Lung microvascular endothelial cell (primary cell): Measurements from ENCODE around the gene C16orf87. TPM values are rescaled to one million over a fixed set of nuclear protein-coding genes. Genes with fewer than 3 reads are reported as not detected.

Experiments used
- DNase-seq, 2 donors: peaks; one replicate each; pipeline versions ENCODE4 v3.0.0 to v3.0.0-alpha.2; 2010; ENCODE audit warnings: low read depth in 2 of 2
- total RNA-seq: library from RNA; depleted of rRNA; stranded (reverse); fragments of >200 nt; gene quantifications from 2 replicates; pipeline ENCODE4 v1.2.1, GENCODE V29; 2014

The C16orf87 gene
- total RNA-seq, 1 donor from 2014 or later = 8.9 TPM

DNA sequence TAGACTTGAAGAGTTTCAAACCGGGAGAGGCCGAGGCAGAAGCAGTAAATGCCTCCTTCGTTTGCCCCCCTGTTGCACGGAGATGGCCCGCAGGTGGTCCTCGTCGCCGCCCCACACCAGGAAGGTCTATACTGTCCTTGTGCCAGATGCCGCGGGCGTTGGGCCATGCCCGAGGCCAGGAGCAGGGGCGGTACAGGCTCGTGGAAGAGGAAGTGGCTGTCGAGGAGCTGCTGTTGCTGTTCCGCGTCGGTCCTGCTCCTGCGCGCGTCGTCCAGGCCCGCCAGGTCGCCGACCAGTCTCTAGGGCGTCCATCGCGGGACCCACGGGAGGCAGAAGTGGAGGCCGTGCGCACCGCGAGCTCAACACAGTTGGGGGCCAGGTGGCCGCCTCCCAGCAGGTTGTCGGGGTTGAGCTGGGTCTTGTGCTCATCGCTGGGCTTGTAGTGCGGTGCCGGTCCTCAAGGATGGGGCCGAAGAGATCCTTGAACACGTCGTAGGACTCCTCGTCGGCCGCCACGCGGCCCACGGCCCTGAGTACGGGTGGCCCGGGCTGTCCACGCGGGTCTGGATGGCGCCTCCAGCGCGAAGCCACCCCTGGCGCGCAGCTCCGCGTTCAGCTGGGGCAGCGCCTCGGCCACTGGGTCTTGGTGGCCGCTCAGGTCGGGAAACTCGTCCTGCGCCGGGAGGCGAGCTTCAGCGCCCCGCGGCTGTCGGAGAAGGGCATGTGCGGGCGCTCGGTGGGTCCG lies 13.1 kb upstream of the C16orf87 start:
- peak in 1 of 2 donors; percentile 11 for DNase-seq

DNA sequence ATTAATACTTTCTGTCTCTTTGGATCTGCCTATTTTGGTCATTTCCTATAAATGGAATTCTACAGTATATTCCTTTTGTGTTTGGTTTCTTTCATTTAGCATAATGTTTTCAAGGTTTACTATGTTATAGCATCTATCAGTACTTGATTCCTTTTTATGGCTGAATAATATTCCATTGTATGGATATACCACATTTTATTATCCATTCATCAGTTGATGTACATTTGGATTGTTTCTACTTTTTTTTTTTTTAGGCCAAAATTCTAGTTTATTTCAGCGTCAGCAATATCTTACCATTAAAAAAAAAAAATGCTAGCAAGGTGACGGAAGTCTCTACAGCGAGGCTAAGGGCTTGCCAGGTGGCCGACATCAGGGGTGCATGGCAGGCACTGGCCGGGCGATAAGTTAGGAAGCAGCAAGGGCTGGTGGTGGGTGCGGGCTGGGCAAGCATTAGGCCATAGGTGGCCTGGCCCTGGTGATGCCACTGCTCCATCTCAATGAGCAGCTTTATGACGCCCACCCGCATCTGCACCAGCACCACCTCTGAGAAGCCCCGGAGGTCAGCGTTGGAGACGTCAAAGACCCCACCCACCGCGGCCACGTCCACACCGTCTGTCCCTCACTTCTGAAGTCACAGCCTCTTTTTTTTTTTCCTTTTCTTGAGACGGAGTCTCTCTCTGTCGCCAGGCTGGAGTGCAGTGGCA lies 11.4 kb upstream of the C16orf87 start:
- no peak for DNase-seq

DNA sequence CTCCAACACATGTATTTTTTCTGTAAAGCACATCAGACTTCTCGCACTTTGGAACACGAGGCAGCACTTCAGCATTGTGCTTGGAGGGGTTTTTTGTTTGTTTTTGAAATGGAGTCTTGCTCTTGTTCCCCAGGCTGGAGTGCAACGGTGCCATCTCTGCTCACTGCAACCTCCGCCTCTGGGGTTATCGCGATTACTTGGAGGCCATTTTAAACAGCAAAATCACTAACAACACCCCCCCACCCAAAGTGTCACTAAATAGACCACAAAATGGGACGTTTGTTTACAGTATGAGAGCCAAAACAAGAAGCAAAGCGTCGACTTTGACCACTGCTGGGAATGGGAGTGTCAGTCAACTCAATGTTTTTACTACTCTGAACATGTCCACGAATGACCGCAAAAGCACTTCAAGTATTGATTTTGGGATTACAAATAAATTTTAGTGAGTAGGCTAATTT lies 9.0 kb upstream of the C16orf87 start:
- DNase-seq = no peak

- no peak for DNase-seq
Measured at GRCh38 chr16:46836534-46837530, 5.9 kb upstream of the C16orf87 start.

DNA sequence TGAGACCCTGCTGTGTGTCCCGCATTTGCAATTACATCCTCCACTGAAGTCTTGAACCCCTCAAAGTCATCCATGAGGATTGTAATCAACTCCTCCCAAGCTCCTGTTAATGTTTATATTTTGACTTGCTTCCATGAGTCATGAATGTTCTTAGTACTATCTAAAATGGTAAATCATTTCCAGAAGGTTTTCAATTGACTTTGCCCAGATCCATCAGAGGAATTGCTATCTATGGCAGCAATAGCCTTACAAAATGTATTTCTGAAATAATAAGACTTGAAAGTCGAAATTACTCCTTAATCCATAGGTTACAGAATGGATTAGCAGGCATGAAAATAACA lies 2.5 kb upstream of the C16orf87 start:
- no peak for DNase-seq

DNA sequence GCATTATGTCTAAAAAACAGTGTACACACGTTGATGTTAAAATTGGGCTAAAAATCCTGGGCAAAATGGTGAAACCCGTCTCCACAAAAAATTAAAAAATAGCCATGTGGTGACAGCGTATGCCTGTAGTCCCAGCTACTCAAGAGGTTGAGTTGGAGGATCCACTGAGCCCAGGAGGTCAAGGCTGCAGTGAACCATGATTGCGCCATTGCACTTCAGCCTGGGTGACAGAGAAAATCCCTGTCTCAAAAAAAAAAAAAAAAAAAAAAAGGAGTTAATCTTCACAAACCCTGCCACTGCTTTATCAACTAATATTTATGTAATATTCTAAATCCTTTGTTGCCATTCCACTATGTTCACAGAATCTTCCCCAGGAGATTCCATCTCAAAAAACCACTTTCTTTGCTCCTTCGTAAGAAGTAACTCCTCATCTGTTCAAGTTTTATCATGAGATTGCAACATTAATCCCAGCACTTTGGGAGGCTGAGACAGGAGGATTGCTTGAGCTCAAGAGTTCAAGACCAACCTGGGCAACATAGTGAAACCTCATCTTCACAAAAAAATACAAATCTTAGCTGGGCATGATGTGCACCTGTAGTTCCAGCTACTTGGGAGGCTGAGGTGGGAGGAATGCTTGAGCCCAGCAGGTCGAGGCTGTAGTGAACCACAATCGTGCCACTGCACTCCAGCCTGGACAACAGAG lies 1.9 kb upstream of the C16orf87 start:
- no peak for DNase-seq

DNA sequence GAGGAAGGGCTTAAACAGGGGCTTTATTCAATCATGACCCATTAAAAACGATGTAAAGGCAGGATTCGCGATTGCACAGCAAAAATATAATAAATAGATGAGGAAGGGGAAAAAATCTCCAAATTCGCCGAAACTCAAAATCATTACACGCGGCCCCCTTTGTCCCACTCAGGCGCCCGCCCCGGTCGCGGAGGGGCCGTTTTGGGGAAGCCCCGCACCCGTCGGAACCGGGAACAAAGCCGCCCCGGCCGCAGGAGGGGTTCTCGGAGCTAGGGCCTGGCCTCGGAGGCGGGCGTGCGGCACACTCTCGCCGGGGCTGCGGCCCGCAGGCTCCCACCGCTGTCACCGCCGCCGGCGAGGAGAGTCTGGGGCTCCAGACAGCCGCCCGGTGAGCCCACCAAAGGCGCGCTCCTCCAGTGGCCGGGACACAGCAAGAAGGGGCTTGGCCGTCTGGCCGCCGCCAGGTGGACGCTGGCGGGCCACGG lies 521 bp downstream of the C16orf87 start:
- peak; percentile 32 to 49 for DNase-seq

DNA sequence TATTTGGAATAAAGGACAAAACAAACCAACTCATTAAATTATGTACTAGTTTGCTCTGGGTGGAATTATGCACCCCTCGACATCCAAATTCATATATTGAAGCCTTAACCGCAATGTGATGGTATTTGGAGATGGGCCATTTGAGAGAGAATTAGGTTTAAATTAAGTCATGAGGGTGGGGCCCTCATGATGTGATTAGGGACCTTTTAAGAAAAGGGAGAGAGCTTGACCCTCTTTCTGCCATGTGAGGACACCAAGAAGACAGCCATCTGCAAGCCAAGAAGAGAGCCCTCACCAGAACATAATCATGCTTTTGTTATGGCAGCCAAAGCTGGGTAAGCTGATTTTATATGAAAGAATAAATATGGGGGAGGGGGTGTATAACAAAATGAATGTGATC lies 2.0 kb downstream of the C16orf87 start:
- DNase-seq = no peak

DNA sequence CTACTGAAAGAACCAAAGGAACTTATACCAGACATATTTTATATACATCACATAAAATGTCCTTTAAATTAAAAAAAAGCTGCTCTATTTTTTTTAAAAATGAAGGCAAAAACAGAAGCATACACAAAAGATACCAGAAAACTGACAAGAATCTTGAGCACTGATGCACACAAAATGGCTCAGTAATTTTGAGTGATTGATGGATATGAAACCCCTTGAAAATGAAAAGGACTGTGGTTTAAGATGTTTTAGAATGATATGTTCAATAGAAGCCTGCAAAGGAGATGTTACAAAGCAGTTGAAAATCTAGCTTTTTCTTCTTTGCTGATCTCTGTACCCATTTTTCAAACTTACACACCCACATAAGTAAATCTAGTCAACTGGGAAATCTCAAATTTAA lies 2.7 kb downstream of the C16orf87 start:
- DNase-seq = no peak

- DNase-seq = peak in 1 of 2 donors; percentile 23
Measured at GRCh38 chr16:46826631-46827030, 4.3 kb downstream of the C16orf87 start.

- no peak for DNase-seq
Measured at GRCh38 chr16:46822270-46822669, 8.7 kb downstream of the C16orf87 start.

- peak in 1 of 2 donors; percentile 47 for DNase-seq
Measured at GRCh38 chr16:46817961-46818360, 13.0 kb downstream of the C16orf87 start.

GRCh38 chr16:46814790-46815189 lies 16.2 kb downstream of the C16orf87 start:
- no peak for DNase-seq

DNA sequence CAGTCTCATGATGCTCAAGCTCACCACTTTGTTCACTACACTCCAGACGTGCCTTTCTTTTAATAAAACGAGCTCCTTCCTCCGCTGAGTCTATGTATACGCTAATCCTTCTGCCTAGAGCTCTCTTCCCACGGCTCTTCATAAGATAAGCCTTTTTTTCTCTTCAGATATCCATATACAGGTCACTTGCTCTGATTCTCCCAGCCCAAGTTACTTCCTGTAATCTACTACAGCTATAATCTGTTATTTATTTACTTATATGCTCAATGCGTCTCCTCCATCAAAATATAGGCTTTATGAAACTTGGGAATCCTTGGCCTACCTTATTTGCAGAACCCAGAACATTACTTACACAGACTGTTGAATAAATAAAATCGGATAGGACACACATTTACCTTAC lies 17.4 kb downstream of the C16orf87 start:
- DNase-seq = no peak

DNA sequence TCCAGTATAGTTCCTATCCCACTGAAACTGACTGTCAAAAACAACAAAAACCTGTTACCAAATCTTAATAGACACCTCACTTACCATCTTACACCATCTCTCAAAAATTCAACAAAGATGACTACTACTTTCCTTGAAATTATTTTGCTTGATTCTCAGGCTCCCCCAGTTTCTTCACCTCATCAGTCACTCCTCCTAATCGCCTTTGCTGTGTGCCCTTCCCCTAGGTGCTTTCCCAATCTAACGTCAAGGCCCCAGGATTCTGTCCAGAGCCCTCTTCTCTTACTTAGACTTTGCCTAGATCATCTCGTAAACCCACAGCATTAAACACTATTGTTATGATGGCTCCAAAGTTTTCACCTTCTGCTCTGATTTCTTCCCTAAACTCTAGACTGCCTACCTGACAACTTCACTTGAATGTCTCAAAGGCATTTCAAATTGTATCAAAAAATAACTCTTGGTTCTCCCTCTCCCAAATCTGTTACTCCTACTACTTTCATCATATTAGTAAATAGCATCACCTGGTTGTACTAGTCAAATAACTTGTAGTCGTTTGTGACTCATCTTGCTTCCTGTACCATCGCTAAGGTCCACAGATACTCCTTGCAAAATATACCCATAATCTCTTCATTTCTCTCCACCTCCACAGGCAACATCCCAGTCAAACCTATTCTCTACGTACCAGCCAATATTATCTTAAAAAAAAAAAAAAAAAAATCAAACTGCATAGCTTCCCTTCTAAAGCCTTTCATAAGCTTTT lies 18.0 kb downstream of the C16orf87 start:
- DNase-seq = no peak

DNA sequence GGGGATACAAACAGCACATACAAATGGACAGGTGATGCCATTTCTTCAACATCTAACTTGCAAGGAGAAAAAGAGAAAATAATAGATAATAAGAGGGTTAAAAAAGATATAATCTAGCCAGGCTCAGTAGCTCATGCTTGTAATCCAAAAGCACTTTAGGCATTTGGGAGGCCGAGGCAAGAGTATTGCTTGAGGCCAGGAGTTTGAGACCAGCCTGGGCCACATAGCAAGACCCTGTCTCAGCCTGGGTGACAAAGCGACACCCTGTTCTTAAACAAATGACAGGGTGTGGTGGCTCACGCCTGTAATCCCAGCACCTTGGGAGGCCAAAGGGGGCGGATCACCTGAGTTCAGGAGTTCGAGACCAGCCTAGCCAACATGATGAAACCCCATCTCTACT lies 19.3 kb downstream of the C16orf87 start:
- DNase-seq = no peak

DNA sequence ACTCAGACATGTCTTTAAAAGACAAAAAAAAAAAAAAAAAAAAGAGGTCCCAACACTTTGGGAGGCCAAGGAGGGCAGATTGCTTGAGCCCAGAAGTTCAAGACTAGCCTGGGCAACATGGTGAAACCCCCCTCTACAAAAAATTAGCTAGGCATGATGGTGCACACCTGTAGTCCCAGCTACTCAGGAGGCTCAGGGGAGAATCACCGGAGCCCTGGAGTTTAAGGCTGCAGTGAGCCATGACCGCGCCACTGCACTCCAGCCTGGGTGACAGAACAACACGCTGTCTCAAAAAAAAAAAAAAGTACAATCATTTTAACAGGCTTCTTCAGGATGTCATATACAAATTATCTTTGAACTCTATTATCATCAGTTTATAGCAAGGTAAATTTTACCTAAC lies 22.0 kb downstream of the C16orf87 start:
- DNase-seq = no peak

DNA sequence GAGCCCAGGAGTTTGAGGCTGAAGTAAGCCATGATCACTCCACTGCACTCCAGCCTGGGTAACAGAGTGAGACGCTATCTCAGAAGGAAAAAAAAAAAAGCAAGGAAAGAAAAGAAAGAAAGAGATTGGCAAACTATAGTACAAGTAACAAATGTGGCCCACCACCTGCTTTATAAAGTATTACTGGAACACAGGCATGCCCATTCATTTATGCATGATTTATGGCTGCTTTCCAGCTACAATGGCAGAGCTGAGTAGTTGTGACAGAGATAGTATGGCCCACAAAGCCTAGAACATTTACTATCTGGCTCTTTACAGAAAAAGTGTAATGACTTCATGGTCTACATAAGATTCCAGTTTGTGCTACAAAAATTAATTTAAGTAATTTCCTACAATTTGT lies 23.6 kb downstream of the C16orf87 start:
- DNase-seq = no peak

DNA sequence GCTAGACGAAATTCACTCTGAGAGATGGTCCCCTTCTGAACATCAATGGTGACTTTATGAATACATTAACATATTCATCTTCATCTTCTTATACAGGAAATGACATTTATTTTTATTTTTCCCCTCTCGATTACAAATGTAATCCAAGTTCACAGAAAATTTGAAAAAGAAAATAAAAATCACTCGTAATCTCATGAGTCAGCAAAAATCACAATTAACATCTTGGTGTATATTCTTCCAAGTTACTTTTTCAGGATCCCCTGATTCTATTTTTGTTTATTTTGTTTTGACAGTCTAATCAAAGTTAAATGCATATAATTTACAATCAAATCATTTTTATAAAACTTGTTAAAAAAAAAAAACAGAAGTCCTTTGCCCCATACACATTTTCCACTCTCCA lies 27.6 kb downstream of the C16orf87 start:
- no peak for DNase-seq

DNA sequence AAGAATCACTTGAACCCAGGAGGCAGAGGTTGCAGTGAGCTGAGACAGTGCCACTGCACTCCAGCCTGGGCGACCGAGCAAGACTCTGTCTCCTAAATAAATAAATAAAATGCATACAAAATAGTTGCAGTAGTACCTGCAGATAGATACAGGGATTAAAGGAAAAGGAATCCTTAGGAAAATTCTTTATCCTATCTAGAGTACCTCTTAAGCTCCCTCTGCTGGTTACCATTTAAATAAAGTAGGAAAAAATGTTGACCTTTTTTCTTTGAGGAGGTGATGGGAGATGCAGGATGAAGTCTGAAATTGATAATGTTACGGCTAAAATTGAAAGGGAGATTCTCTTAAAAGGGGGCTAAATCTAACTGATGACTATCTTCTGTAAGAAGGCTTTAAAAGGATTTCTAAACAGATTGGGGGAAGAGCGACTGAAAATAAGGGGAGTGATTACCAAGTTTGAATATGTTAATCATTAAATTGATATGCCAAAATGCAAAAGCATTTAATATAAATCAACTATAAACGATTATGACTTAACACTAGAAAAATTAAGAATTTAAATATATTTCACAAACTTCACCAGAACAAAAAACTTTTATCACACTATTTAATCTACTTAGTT lies 29.4 kb downstream of the C16orf87 start:
- DNase-seq = peak; percentile 21 to 35
